Retinal pigment epithelial cell (primary cell): ENCODE data around the gene E2F3.

Experiments
- DNase-seq: peaks from one replicate; pipeline ENCODE4 v3.0.0-alpha.2; 2010; ENCODE audit warnings: low read depth
- H3K4me3 ChIP-seq: 2 replicates; pipeline ENCODE4 v1.5.1; 2011; ENCODE audit warnings: mild to moderate bottlenecking, low read length, control low read depth, moderate library complexity
- CTCF ChIP-seq: conservative IDR thresholded peaks from 2 replicates; pipeline ENCODE4 v1.5.1; 2011; ENCODE audit warnings: low read depth, low read length, control low read depth, inconsistent platforms

E2F3 gene

GRCh38 chr6:20542927-20543602 is 141.4 kb downstream of the E2F3 start:
- peak; percentile 49 for DNase-seq
- no peak overlapping the region for H3K4me3 ChIP-seq
- no peak for TF ChIP-seq CTCF
